K562 (cell line): ENCODE measurements around the gene PHC1. TPM values are rescaled to one million over a fixed set of nuclear protein-coding genes. Genes with fewer than 3 reads are reported as not detected.

Experiments used
- ATAC-seq: fragments of 200-7000 bp; cut with Tn5 transposase; 3 replicates; pipeline ENCODE4 v1.9.1; 2020; ENCODE audit warnings: moderate library complexity
- BruUV-seq: library from RNA; stranded (reverse); fragments of 400-500 nt; replicated peaks from 2 replicates; lab custom pipeline; 2021; lab: Mats Ljungman, UMichigan
- CTCF ChIA-PET: fragments of 300-600 bp; formaldehyde crosslinking; extraction: SDS; loops from one replicate; lab custom pipeline; 2021; ENCODE audit warnings: low intra/inter-chr PET ratio; lab: Yijun Ruan, JAX
- POLR2A ChIA-PET: fragments of 300-600, 350-650 bp; sonication (Branson Sonifier 250); formaldehyde crosslinking; extraction: SDS; loops from one replicate; lab custom pipeline; 2021; ENCODE audit warnings: antibody characterized with exemption, inconsistent platforms; lab: Yijun Ruan, JAX
- DNase-seq, 4 experiments: peaks; one replicate each; pipeline versions ENCODE4 v3.0.0 to v3.0.0-alpha.2; 2011 to 2018; ENCODE audit warnings: low spot score in 3 of 4, mixed read lengths in 3 of 4; ENCODE audit errors: extremely low read depth in 1 of 4
- FAIRE-seq: peaks from 2 replicates; lab custom pipeline; 2011; peaks lifted over from hg19 to GRCh38; lab: Jason Lieb, UNC
- H2AFZ ChIP-seq: 2 replicates; pipeline ENCODE4 v1.6.0; 2011; ENCODE audit warnings: low read depth, low read length, control low read depth, inconsistent platforms
- H3K27ac ChIP-seq: fragments of 200-600 bp; 3 replicates; pipeline ENCODE4 v1.8.0; 2011; ENCODE audit warnings: low read depth, mild to moderate bottlenecking, control low read depth, inconsistent platforms, low read length, moderate library complexity, mixed read lengths; ENCODE audit errors: extremely low read depth
- H3K27me3 ChIP-seq, 2 experiments: fragments of 300-600 bp in 1 of 2; 2 replicates in 1 of 2; 3 replicates in 1 of 2; pipeline versions ENCODE4 v1.6.0 to v1.8.0; 2011; ENCODE audit warnings: inconsistent platforms in 2 of 2, low read length in 2 of 2, mild to moderate bottlenecking in 1 of 2, mixed read lengths in 1 of 2, moderate library complexity in 1 of 2; ENCODE audit not compliant: control insufficient read depth in 2 of 2, insufficient read depth in 2 of 2
- H3K36me3 ChIP-seq: fragments of 300-600 bp; 3 replicates; pipeline ENCODE4 v1.8.0; 2011; ENCODE audit warnings: mild to moderate bottlenecking, low read length, inconsistent platforms; ENCODE audit not compliant: control insufficient read depth, insufficient read depth
- H3K4me1 ChIP-seq, 2 experiments: fragments of 200-600 bp in 1 of 2; replicated peaks in 1 of 2; 2 replicates in 1 of 2; 3 replicates in 1 of 2; pipeline versions ENCODE4 v1.5.1 to v1.8.0; 2011; ENCODE audit warnings: inconsistent platforms in 2 of 2, low read length in 2 of 2, mild to moderate bottlenecking in 1 of 2, mixed read lengths in 1 of 2, moderate library complexity in 1 of 2; ENCODE audit not compliant: control insufficient read depth in 2 of 2, insufficient read depth in 2 of 2
- H3K4me2 ChIP-seq: 2 replicates; pipeline ENCODE4 v1.6.1; 2011; ENCODE audit warnings: low read length, control low read depth, inconsistent platforms, mixed read lengths; ENCODE audit not compliant: insufficient read depth
- H3K4me3 ChIP-seq: fragments of 200-600 bp; sonication (generic), shearing (Covaris generic); 2 replicates; pipeline ENCODE4 v1.5.1; 2016; ENCODE audit warnings: control low read depth, inconsistent platforms
- H3K79me2 ChIP-seq: fragments of 200-600 bp; 3 replicates; pipeline ENCODE4 v1.8.0; 2011; ENCODE audit warnings: low read length, inconsistent platforms; ENCODE audit not compliant: control insufficient read depth, insufficient read depth
- H3K9ac ChIP-seq, 2 experiments: 2 replicates each; pipeline versions ENCODE4 v1.6.0 to v1.6.1; 2011; ENCODE audit warnings: low read depth in 2 of 2, low read length in 2 of 2, control low read depth in 1 of 2, inconsistent platforms in 1 of 2, mild to moderate bottlenecking in 1 of 2, mixed read lengths in 1 of 2; ENCODE audit not compliant: insufficient read depth in 1 of 2
- H3K9me1 ChIP-seq: one replicate; pipeline ENCODE4 v1.6.0; 2011; ENCODE audit warnings: inconsistent platforms, mild to moderate bottlenecking, low read length, moderate library complexity; ENCODE audit not compliant: control insufficient read depth, insufficient read depth
- H3K9me3 ChIP-seq: replicated peaks from 2 replicates; pipeline ENCODE4 v1.5.1; 2011; ENCODE audit warnings: low read depth, low read length, inconsistent platforms; ENCODE audit not compliant: control insufficient read depth, insufficient read depth
- H4K20me1 ChIP-seq: replicated peaks from 2 replicates; pipeline ENCODE4 v1.6.1; 2011; ENCODE audit warnings: low read length, inconsistent platforms, mixed read lengths; ENCODE audit not compliant: control insufficient read depth, insufficient read depth
- BDP1 ChIP-seq: IDR thresholded peaks from 3 replicates; pipeline ENCODE4 v1.6.1; 2011; ENCODE audit not compliant: insufficient read length, insufficient read depth
- CAMTA2 ChIP-seq: fragments of 250-450 bp; sonication (Bioruptor Pico); conservative IDR thresholded peaks from 2 replicates; pipeline ENCODE4 v1.5.1; 2022
- CBX5 ChIP-seq: IDR thresholded peaks from 2 replicates; pipeline ENCODE4 v1.6.1; 2014; ENCODE audit warnings: low read depth, borderline replicate concordance
- EGR1 ChIP-seq: fragments of 450-650 bp; conservative IDR thresholded peaks from 2 replicates; pipeline ENCODE4 v1.6.1; 2017; ENCODE audit warnings: mild to moderate bottlenecking
- FOSL1 ChIP-seq: fragments of 200-800 bp; sonication (Bioruptor generic); conservative IDR thresholded peaks from 2 replicates; pipeline ENCODE4 v1.6.1; 2016; ENCODE audit warnings: missing genetic modification characterization, missing compliant biosample characterization
- GATA2 ChIP-seq: sonication (generic); formaldehyde crosslinking; IDR thresholded peaks from 2 replicates; pipeline ENCODE4 v1.4.0; 2020; ENCODE audit warnings: mild to moderate bottlenecking, missing genetic modification reagents
- NCOA1 ChIP-seq: fragments of 450-650 bp; IDR thresholded peaks from 2 replicates; pipeline ENCODE4 v1.6.1; 2016; ENCODE audit warnings: low read depth
- NFXL1 ChIP-seq: fragments of 450-650 bp; formaldehyde crosslinking; IDR thresholded peaks from 2 replicates; pipeline ENCODE4 v1.4.0; 2021; ENCODE audit warnings: mild to moderate bottlenecking
- PKNOX1 ChIP-seq: fragments of 450-650 bp; IDR thresholded peaks from 2 replicates; pipeline ENCODE4 v1.6.1; 2016
- PML ChIP-seq: IDR thresholded peaks from 2 replicates; pipeline ENCODE4 v1.6.1; 2012; ENCODE audit warnings: low read length, inconsistent platforms
- RBM39 ChIP-seq: fragments of 200-400 bp; formaldehyde crosslinking; optimal IDR thresholded peaks from 2 replicates; pipeline ENCODE3; 2018; ENCODE audit warnings: low read depth, low read length
- TRIM25 ChIP-seq: fragments of 450-650 bp; IDR thresholded peaks from 2 replicates; pipeline ENCODE4 v1.7.0; 2016; ENCODE audit warnings: borderline replicate concordance
- WHSC1 ChIP-seq: IDR thresholded peaks from one replicate; pipeline ENCODE4 v1.6.1; 2012; ENCODE audit warnings: low read length, control low read depth, inconsistent platforms
- ZNF263 ChIP-seq: sonication (generic); formaldehyde crosslinking; IDR thresholded peaks from 2 replicates; pipeline ENCODE4 v1.8.0; 2022; ENCODE audit warnings: mild to moderate bottlenecking, missing genetic modification reagents, borderline replicate concordance
- ZNF75A ChIP-seq: fragments of 450-650 bp; formaldehyde crosslinking; IDR thresholded peaks from 2 replicates; pipeline ENCODE4 v1.4.0; 2020; ENCODE audit warnings: mild to moderate bottlenecking
- ZZZ3 ChIP-seq: fragments of 450-650 bp; IDR thresholded peaks from 2 replicates; pipeline ENCODE4 v1.6.1; 2016; ENCODE audit warnings: antibody characterized with exemption, mild to moderate bottlenecking, moderate library complexity
- in situ Hi-C: fragments of 300-500 bp; cut with MboI; formaldehyde crosslinking; loops from 4 replicates; pipeline ENCODE4 v1.15.0; 2018; ENCODE audit warnings: inconsistent platforms, mixed read lengths
- intact Hi-C: fragments of 100-400 bp; cut with micrococcal nuclease; formaldehyde crosslinking; loops from 2 replicates; pipeline ENCODE4 v1.14.2; 2022
- polyA plus RNA-seq, 8 experiments: library from polyadenylated mRNA; depleted of rRNA in 4 of 8; stranded (reverse) in 5 of 8; unstranded in 3 of 8; fragments of >200 nt; fragmentation: Nextera tagmentation in 2 of 8; fragmentation: Illumina TruSeq in 1 of 8; extraction: Ambion mirVana in 2 of 8; extraction: Trizol in 1 of 8; gene quantifications; 2 replicates each; pipeline versions ENCODE4 v1.2.1 to v1.2.3, GENCODE V29; 2011 to 2014; ENCODE audit warnings: inconsistent platforms in 1 of 8, missing spikeins in 1 of 8
- total RNA-seq, 7 experiments: library from RNA; depleted of rRNA in 6 of 7; stranded (reverse); fragments of >200 nt in 6 of 7; fragmentation: Illumina TruSeq in 2 of 7; extraction: Trizol in 2 of 7; gene quantifications; 2 replicates each; pipeline versions ENCODE4 v1.2.1 to v1.2.3, GENCODE V29; 2011 to 2021; ENCODE audit warnings: low replicate concordance in 1 of 7
- TF ChIP-seq, protein P1 (sequence below), 2 experiments: fragments of 150-350 bp in 1 of 2; IDR thresholded peaks; 2 replicates each; pipeline ENCODE4 v1.6.1; 2012 to 2016; ENCODE audit warnings: low read depth in 2 of 2, low read length in 2 of 2, mild to moderate bottlenecking in 1 of 2, moderate library complexity in 1 of 2
- TF ChIP-seq, protein P2 (sequence below), 2 experiments: fragments of 450-650 bp in 1 of 2; sonication (generic) in 1 of 2; formaldehyde crosslinking; conservative IDR thresholded peaks; 2 replicates each; pipeline versions ENCODE4 v1.4.0 to v1.8.1; 2020 to 2022; ENCODE audit warnings: mild to moderate bottlenecking in 1 of 2, missing genetic modification reagents in 1 of 2

The PHC1 gene
- total and polyA plus RNA-seq, 9 of the 15 experiments (the other 6 are each of a cell fraction or from before 2014, with no cell fraction given): 1.9 to 13.7 (median 6.9) TPM

DNA sequence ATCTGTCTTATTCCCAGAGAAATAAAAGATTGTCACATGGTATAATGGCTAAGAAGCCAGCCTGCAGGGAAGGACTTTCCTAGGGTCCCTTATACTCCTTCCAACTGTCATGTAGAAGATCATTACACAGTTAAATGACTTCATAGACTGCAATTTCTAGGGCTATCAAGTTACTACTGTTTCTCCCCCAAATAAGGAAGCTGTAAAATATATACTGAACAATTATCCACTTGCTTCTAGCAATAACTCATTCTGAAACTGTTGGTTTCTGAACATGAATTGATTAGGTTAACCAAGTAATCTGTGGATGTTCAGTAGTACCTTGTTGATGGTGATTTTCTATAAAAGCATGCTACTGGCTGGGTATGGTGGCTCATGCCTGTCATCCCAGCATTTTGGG is 47.3 kb upstream of the PHC1 start:
- in situ Hi-C loops: no loop called here
- no peak overlapping the region for H3K27ac ChIP-seq
- FAIRE-seq: no peak
- ChIA-PET CTCF (no interaction called here), POLR2A (no interaction called here)
- H3K79me2 ChIP-seq: no peaks in the 10 kb centered on the region
- no peak overlapping the region for H3K4me3 ChIP-seq
- no peaks in the 10 kb centered on the region for H3K27me3 ChIP-seq
- H3K36me3 ChIP-seq: no peaks in the 10 kb centered on the region
- H3K9ac ChIP-seq: no peak overlapping the region
- BruUV-seq: no TSS peak
- 0 out of 3 replicates have a peak, but pooled peaks have one; percentile 31 for ATAC-seq
- no peak for DNase-seq
- intact Hi-C loops: no loop called here
- no peak overlapping the region for H3K4me2 ChIP-seq
- H3K9me3 ChIP-seq: no peaks in the 10 kb centered on the region
- H4K20me1 ChIP-seq: no peaks in the 10 kb centered on the region
- peak overlapping the region; percentile 70 for H2AFZ ChIP-seq
- H3K4me1 ChIP-seq: peaks cover 0 to 6% of the 10 kb centered on the region in 2 experiments; a peak in 2 of 5 replicates
- no peaks in the 10 kb centered on the region for H3K9me1 ChIP-seq
- TF ChIP-seq TRIM25: no peak
- TF ChIP-seq FOSL1 (tag): no peak
- no peak for TF ChIP-seq CBX5
- TF ChIP-seq GATA2 (CRISPR knock-in tag): no peak
- TF ChIP-seq BDP1: no peak
- TF ChIP-seq RBM39: no peak
- TF ChIP-seq WHSC1: no peak
- no peak for TF ChIP-seq ZZZ3
- TF ChIP-seq, protein P1, sequence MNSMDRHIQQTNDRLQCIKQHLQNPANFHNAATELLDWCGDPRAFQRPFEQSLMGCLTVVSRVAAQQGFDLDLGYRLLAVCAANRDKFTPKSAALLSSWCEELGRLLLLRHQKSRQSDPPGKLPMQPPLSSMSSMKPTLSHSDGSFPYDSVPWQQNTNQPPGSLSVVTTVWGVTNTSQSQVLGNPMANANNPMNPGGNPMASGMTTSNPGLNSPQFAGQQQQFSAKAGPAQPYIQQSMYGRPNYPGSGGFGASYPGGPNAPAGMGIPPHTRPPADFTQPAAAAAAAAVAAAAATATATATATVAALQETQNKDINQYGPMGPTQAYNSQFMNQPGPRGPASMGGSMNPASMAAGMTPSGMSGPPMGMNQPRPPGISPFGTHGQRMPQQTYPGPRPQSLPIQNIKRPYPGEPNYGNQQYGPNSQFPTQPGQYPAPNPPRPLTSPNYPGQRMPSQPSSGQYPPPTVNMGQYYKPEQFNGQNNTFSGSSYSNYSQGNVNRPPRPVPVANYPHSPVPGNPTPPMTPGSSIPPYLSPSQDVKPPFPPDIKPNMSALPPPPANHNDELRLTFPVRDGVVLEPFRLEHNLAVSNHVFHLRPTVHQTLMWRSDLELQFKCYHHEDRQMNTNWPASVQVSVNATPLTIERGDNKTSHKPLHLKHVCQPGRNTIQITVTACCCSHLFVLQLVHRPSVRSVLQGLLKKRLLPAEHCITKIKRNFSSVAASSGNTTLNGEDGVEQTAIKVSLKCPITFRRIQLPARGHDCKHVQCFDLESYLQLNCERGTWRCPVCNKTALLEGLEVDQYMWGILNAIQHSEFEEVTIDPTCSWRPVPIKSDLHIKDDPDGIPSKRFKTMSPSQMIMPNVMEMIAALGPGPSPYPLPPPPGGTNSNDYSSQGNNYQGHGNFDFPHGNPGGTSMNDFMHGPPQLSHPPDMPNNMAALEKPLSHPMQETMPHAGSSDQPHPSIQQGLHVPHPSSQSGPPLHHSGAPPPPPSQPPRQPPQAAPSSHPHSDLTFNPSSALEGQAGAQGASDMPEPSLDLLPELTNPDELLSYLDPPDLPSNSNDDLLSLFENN (IDR thresholded peaks at IDR 0.05; ENCODE audit: low read depth in 2 of 2, low read length in 2 of 2): no peak
- no peak for TF ChIP-seq NFXL1 (CRISPR knock-in tag)
- TF ChIP-seq CAMTA2: no peak
- TF ChIP-seq ZNF263: no peak
- TF ChIP-seq PKNOX1: no peak
- TF ChIP-seq NCOA1: no peak
- TF ChIP-seq PML: no peak
- TF ChIP-seq, protein P2, sequence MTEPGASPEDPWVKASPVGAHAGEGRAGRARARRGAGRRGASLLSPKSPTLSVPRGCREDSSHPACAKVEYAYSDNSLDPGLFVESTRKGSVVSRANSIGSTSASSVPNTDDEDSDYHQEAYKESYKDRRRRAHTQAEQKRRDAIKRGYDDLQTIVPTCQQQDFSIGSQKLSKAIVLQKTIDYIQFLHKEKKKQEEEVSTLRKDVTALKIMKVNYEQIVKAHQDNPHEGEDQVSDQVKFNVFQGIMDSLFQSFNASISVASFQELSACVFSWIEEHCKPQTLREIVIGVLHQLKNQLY (CRISPR knock-in tag; conservative IDR thresholded peaks at IDR 0.05): no peak
- TF ChIP-seq ZNF75A (CRISPR knock-in tag): no peak
- no peak for TF ChIP-seq EGR1
